HEK293 (cell line): Measurements from ENCODE around the gene COL6A5.

Source experiments
- EGR2 ChIP-seq: fragments of 450-650 bp; formaldehyde crosslinking; IDR thresholded peaks from 2 replicates; pipeline ENCODE4 v1.5.1; 2016; ENCODE audit warnings: low read depth, missing biosample characterization, missing genetic modification characterization
- GLI2 ChIP-seq: fragments of 450-650 bp; formaldehyde crosslinking; IDR thresholded peaks from 2 replicates; pipeline ENCODE4; 2017; ENCODE audit warnings: missing biosample characterization, missing genetic modification characterization, low read depth, borderline replicate concordance
- MYNN ChIP-seq: fragments of 450-650 bp; formaldehyde crosslinking; IDR thresholded peaks from 2 replicates; pipeline ENCODE4 v1.5.1; 2016; ENCODE audit warnings: missing biosample characterization, missing genetic modification characterization, borderline replicate concordance
- TCF7L2 ChIP-seq: IDR thresholded peaks from 2 replicates; pipeline ENCODE4 v1.6.1; 2011; ENCODE audit warnings: low read depth, mild to moderate bottlenecking, inconsistent platforms, low read length, moderate library complexity, borderline replicate concordance
- ZNF19 ChIP-seq: fragments of 450-650 bp; formaldehyde crosslinking; IDR thresholded peaks from 2 replicates; pipeline ENCODE4; 2016; ENCODE audit warnings: missing biosample characterization, missing genetic modification characterization, low read depth
- ZNF221 ChIP-seq: fragments of 450-650 bp; formaldehyde crosslinking; IDR thresholded peaks from 2 replicates; pipeline ENCODE4 v1.5.1; 2017; ENCODE audit warnings: missing biosample characterization, missing genetic modification characterization, borderline replicate concordance
- ZNF24 ChIP-seq: fragments of 450-650 bp; formaldehyde crosslinking; IDR thresholded peaks from 2 replicates; pipeline ENCODE4 v1.5.1; 2016; ENCODE audit warnings: missing biosample characterization, missing genetic modification characterization
- ZNF26 ChIP-seq: fragments of 450-650 bp; formaldehyde crosslinking; IDR thresholded peaks from 2 replicates; pipeline ENCODE4 v1.5.1; 2016; ENCODE audit warnings: missing biosample characterization, missing genetic modification characterization
- ZNF274 ChIP-seq, 2 experiments: fragments of 200-500 bp in 1 of 2; fragments of 450-650 bp in 1 of 2; sonication (Bioruptor generic) in 1 of 2; formaldehyde crosslinking in 1 of 2; IDR thresholded peaks; 2 replicates each; pipeline versions ENCODE4 v1.5.1 to v1.6.1; 2014 to 2016; ENCODE audit warnings: borderline replicate concordance in 1 of 2, inconsistent platforms in 1 of 2, low read length in 1 of 2, missing biosample characterization in 1 of 2, missing genetic modification characterization in 1 of 2
- ZNF292 ChIP-seq: fragments of 450-650 bp; formaldehyde crosslinking; IDR thresholded peaks from 2 replicates; pipeline ENCODE4 v1.5.1; 2016; ENCODE audit warnings: low read depth, missing biosample characterization, missing genetic modification characterization, borderline replicate concordance
- ZNF621 ChIP-seq: fragments of 450-650 bp; formaldehyde crosslinking; IDR thresholded peaks from 2 replicates; pipeline ENCODE4 v1.5.1; 2017; ENCODE audit warnings: missing biosample characterization, missing genetic modification characterization
- ZNF785 ChIP-seq: fragments of 450-650 bp; formaldehyde crosslinking; IDR thresholded peaks from 2 replicates; pipeline ENCODE4 v1.5.1; 2016; ENCODE audit warnings: missing biosample characterization, missing genetic modification characterization

GRCh38 chr3:130488288-130488687, 142.8 kb downstream of the COL6A5 start:
- TF ChIP-seq ZNF24 (tag by site-specific recombination) (no peak), ZNF292 (no peak), ZNF274 (IDR thresholded peaks at IDR 0.05; ENCODE audit: low read length) (no peak), ZNF274 (tag by site-specific recombination; IDR thresholded peaks at IDR 0.05; ENCODE audit: borderline replicate concordance) (no peak), ZNF785 (tag by site-specific recombination) (no peak), TCF7L2 (no peak), MYNN (tag by site-specific recombination) (no peak), EGR2 (no peak), ZNF26 (tag by site-specific recombination) (no peak), ZNF221 (no peak), GLI2 (no peak), ZNF621 (no peak), ZNF19 (tag by site-specific recombination) (no peak)
